A549 (cell line): ENCODE results near the gene ROBO1.

Experiments used
- CEBPB ChIP-seq, 2 experiments: fragments of >200 bp in 1 of 2; sonication (Bioruptor Twin) in 1 of 2; formaldehyde crosslinking in 1 of 2; IDR thresholded peaks; 2 replicates each; pipeline ENCODE4 v1.6.1; 2012 to 2016
- CHD2 ChIP-seq: fragments of 150-350 bp; IDR thresholded peaks from 2 replicates; pipeline ENCODE4 v1.6.1; 2014; ENCODE audit warnings: low read length; ENCODE audit not compliant: partially characterized antibody
- CTCF ChIP-seq: fragments of >200 bp; sonication (Bioruptor Twin); formaldehyde crosslinking; IDR thresholded peaks from 3 replicates; pipeline ENCODE4 v1.5.1; 2016
- EP300 ChIP-seq, 2 experiments: fragments of >200 bp; sonication (Bioruptor Twin); formaldehyde crosslinking; IDR thresholded peaks; 2 replicates in 1 of 2; 3 replicates in 1 of 2; pipeline ENCODE4 v1.6.1; 2016 to 2017
- GATA3 ChIP-seq: IDR thresholded peaks from 2 replicates; pipeline ENCODE4 v1.6.1; 2012; ENCODE audit warnings: borderline replicate concordance
- HOXA7 ChIP-seq: fragments of 250-450 bp; sonication (Bioruptor Pico); IDR thresholded peaks from 2 replicates; pipeline ENCODE4 v1.5.0; 2020; ENCODE audit warnings: mild to moderate bottlenecking, moderate library complexity
- NPAS2 ChIP-seq: fragments of 250-450 bp; sonication (Bioruptor Pico); IDR thresholded peaks from 2 replicates; pipeline ENCODE4 v1.8.0; 2022; ENCODE audit warnings: mild to moderate bottlenecking, moderate library complexity, borderline replicate concordance
- NR3C1 ChIP-seq: fragments of >200 bp; sonication (Bioruptor Twin); formaldehyde crosslinking; IDR thresholded peaks from 3 replicates; pipeline ENCODE4 v1.6.1; 2017
- POLR2A ChIP-seq: IDR thresholded peaks from 2 replicates; pipeline ENCODE4 v1.6.1; 2012; ENCODE audit warnings: mild to moderate bottlenecking, low read length
- RNF2 ChIP-seq: fragments of 200-600 bp; sonication (generic); IDR thresholded peaks from 2 replicates; pipeline ENCODE4 v1.6.1; 2016; ENCODE audit warnings: low read depth, mild to moderate bottlenecking, antibody characterized with exemption, moderate library complexity, borderline replicate concordance
- USF2 ChIP-seq: fragments of 450-650 bp; IDR thresholded peaks from 2 replicates; pipeline ENCODE4 v1.6.1; 2014; ENCODE audit warnings: antibody characterized with exemption

GRCh38 chr3:78792733-78793132, 975.1 kb downstream of the ROBO1 start:
- TF ChIP-seq CTCF = no peak
- TF ChIP-seq USF2 = no peak
- no peak for TF ChIP-seq EP300 (IDR thresholded peaks at IDR 0.05)
- TF ChIP-seq CHD2 = no peak
- TF ChIP-seq RNF2 = no peak
- TF ChIP-seq HOXA7 (CRISPR knock-in tag) = no peak
- TF ChIP-seq NPAS2 (CRISPR knock-in tag) = no peak
- no peak for TF ChIP-seq POLR2A
- TF ChIP-seq GATA3 = no peak
- no peak for TF ChIP-seq NR3C1
- no peak for TF ChIP-seq CEBPB (IDR thresholded peaks at IDR 0.05)
